Esophagus squamous epithelium (tissue), 5 donors: ENCODE results near the gene LIPC. TPM values are rescaled to one million over a fixed set of nuclear protein-coding genes. Genes with fewer than 3 reads are reported as not detected.

Source experiments
- DNase-seq: peaks from one replicate; lab custom pipeline; 2025; lab: John Stamatoyannopoulos, UW
- H3K27ac ChIP-seq, 4 donors: fragments of 200-600 bp; sonication (generic); one replicate each; pipeline ENCODE4 v1.5.1; 2016 to 2019; ENCODE audit warnings: mild to moderate bottlenecking in 1 of 4
- H3K27me3 ChIP-seq, 4 donors: fragments of 200-600 bp; sonication (generic); 1 replicate in 3 of 4; 2 replicates in 1 of 4; pipeline versions ENCODE4 v1.5.1 to v1.6.0; 2017 to 2021; ENCODE audit warnings: antibody characterized with exemption in 1 of 4
- H3K36me3 ChIP-seq, 3 donors: fragments of 200-600 bp; sonication (generic); one replicate each; pipeline ENCODE4 v1.5.1; 2016 to 2019
- H3K4me1 ChIP-seq, 3 donors: fragments of 200-600 bp; sonication (generic); one replicate each; pipeline ENCODE4 v1.5.1; 2017 to 2019
- H3K4me3 ChIP-seq, 4 donors: fragments of 200-600 bp; sonication (generic); 1 replicate in 3 of 4; 2 replicates in 1 of 4; pipeline ENCODE4 v1.5.1; 2016 to 2019; ENCODE audit warnings: mild to moderate bottlenecking in 2 of 4, moderate library complexity in 1 of 4
- H3K9me3 ChIP-seq, 3 donors: fragments of 200-600 bp; sonication (generic); one replicate each; pipeline ENCODE4 v1.5.1; 2016 to 2019
- POLR2A ChIP-seq, 4 donors: fragments of 450-650 bp; IDR thresholded peaks; one replicate each; pipeline ENCODE4 v1.6.1; 2017; ENCODE audit warnings: antibody characterized with exemption in 4 of 4, mild to moderate bottlenecking in 4 of 4, moderate library complexity in 3 of 4
- WGBS, 2 donors: methylation state at CpG; one replicate each; pipeline ENCODE4 v1.1.5; 2018; 5-methylcytosine and 5-hydroxymethylcytosine counted together
- intact Hi-C: fragments of 100-400 bp; cut with DNase I; formaldehyde crosslinking; loops from one replicate; pipeline ENCODE4 v1.15.0; 2022
- total RNA-seq, 4 donors: library from RNA; depleted of rRNA; stranded (reverse); fragments of >200 nt; gene quantifications; one replicate each; pipeline ENCODE4 v1.1.0, GENCODE V29; 2016
- TF ChIP-seq, protein P1 (sequence below), 6 experiments: fragments of 450-650 bp in 4 of 6; fragments of 200-600 bp in 2 of 6; sonication (generic) in 2 of 6; IDR thresholded peaks; one replicate each; pipeline ENCODE4 v1.5.1; 2016 to 2019; ENCODE audit warnings: antibody characterized with exemption in 6 of 6, mild to moderate bottlenecking in 4 of 6, moderate library complexity in 4 of 6
- donor health status: DM: yes; HTN: yes; CAD: no.

Gene LIPC
- total RNA-seq, 4 donors from 2014 or later, result 0.27 to 1.1 (median 0.38) TPM; not detected in 1

DNA sequence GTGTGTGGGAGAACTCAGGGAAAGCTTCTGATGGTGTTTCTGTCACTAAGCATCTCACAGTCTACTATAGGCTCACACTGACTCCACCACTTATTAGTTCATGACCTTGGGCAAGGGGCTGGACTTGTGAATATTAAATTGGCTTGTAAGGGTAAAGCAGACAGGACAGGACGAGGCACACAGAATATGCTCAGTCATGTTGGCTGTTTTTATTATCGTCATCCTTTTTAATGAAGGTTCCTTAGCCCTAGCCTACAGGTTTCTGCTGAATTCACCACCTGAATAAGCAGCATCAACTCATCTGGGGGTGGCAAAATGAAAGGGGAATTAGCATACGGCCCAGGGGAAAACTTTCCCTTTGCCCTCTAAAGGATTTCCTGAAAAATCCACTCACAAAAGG is 39.6 kb upstream of the LIPC start:
- TF ChIP-seq, protein P1, sequence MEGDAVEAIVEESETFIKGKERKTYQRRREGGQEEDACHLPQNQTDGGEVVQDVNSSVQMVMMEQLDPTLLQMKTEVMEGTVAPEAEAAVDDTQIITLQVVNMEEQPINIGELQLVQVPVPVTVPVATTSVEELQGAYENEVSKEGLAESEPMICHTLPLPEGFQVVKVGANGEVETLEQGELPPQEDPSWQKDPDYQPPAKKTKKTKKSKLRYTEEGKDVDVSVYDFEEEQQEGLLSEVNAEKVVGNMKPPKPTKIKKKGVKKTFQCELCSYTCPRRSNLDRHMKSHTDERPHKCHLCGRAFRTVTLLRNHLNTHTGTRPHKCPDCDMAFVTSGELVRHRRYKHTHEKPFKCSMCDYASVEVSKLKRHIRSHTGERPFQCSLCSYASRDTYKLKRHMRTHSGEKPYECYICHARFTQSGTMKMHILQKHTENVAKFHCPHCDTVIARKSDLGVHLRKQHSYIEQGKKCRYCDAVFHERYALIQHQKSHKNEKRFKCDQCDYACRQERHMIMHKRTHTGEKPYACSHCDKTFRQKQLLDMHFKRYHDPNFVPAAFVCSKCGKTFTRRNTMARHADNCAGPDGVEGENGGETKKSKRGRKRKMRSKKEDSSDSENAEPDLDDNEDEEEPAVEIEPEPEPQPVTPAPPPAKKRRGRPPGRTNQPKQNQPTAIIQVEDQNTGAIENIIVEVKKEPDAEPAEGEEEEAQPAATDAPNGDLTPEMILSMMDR (IDR thresholded peaks at IDR 0.05), result no peak
- no peak for TF ChIP-seq POLR2A (IDR thresholded peaks at IDR 0.05)
- 21 to 49% methylated on average over 3 of the region's 3 CpGs for WGBS, 2 donors
- Histone ChIP-seq H3K4me1 (peaks cover 0 to 39% (median 23%) of the 10 kb centered on the region in 3 donors), H3K9me3 (no peaks in the 10 kb centered on the region), H3K27me3 (no peaks in the 10 kb centered on the region), H3K27ac (peak overlapping the region in 3 of 4 donors; percentile 21 to 54 (median 32)), H3K36me3 (no peaks in the 10 kb centered on the region), H3K4me3 (no peak overlapping the region)
- no peak for DNase-seq
- intact Hi-C loops, result no loop called here

DNA sequence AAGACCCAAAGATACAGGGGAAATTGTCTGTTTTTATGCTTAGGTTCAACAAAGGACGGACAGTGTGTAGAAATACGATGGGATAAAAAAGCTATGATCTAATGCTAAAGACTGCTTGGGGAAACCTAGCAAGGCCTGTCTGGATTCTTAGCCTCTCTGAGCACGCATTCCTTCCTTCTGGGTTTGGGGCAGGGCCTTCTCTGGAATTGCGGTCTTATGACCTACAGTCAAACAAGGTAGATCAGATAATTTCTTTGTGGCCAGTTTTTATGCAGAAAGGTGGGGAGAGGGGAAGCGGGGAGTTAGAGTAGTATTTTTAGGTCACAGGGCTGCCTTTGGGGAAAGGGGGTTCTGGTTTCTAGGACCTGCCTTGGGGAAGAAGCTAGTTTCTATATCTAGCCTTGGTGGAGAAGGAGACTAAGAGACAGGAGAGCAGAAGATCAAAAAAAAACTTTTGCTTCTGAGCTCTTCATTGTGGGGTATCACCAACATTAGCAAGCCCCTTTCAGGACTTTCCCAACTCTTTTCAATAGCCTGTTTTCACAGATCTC is 39.1 kb upstream of the LIPC start:
- Histone ChIP-seq H3K27ac (peak overlapping the region in 3 of 4 donors; percentile 21 to 54 (median 32)), H3K9me3 (no peaks in the 10 kb centered on the region), H3K27me3 (no peaks in the 10 kb centered on the region), H3K4me1 (peaks cover 0 to 45% (median 29%) of the 10 kb centered on the region in 3 donors), H3K4me3 (no peak overlapping the region), H3K36me3 (no peaks in the 10 kb centered on the region)
- DNase-seq, result no peak
- no peak for TF ChIP-seq POLR2A (IDR thresholded peaks at IDR 0.05)
- TF ChIP-seq, protein P1 (IDR thresholded peaks at IDR 0.05), result no peak
- 63 to 64% methylated on average over 5 of the region's 5 CpGs for WGBS, 2 donors
- intact Hi-C loops, result no loop called here

DNA sequence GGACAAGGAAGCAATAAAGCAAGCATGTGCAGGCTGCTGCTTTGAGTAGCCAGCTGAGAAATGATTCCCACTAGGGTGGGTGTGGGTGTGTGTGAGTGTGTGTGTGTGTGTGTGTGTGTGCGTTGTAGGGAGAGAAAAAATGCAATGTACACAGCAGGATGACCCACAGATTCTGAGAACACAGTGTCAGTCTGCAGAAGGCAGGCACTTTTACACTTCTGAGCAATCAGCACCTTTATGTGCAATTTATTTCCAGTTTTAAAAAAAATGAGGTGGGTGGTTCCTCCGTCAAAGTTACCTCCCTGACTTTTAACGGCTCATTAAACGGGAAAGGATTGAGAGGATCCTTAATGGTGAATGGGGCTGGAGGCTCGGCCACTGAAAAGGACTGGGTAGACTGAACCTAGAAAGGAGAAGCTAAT is 38.5 kb upstream of the LIPC start:
- intact Hi-C loops, result no loop called here
- Histone ChIP-seq H3K27me3 (no peaks in the 10 kb centered on the region), H3K27ac (peak overlapping the region in 1 of 4 donors; percentile 54), H3K9me3 (no peaks in the 10 kb centered on the region), H3K4me1 (peaks cover 0 to 50% (median 30%) of the 10 kb centered on the region in 3 donors), H3K4me3 (no peak overlapping the region), H3K36me3 (no peaks in the 10 kb centered on the region)
- no peak for DNase-seq
- WGBS, 2 donors, result 40 to 41% methylated on average over 5 of the region's 5 CpGs
- no peak for TF ChIP-seq POLR2A (IDR thresholded peaks at IDR 0.05)
- TF ChIP-seq, protein P1 (IDR thresholded peaks at IDR 0.05), result no peak

DNA sequence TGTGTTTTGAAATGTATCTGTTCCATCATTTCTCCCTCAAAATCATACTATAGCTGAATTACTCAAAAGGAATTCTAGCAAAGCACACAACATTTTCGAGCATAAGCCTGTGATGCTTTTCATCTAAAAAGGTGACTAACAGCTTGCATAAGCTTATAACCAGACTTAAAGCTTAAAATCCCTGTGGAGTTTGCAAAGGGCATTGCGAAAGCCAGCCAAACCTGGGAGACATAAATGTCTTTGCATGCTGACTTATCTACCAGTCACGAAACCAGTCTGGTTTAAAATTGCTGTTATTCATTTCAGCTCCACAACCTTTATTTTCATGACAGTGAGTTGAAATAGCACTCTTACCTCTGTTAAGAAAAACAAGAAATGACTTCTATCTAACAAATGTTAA is 35.6 kb upstream of the LIPC start:
- no peaks in the 10 kb centered on the region for H3K36me3 ChIP-seq
- no peak for TF ChIP-seq POLR2A (IDR thresholded peaks at IDR 0.05)
- TF ChIP-seq, protein P1 (IDR thresholded peaks at IDR 0.05), result no peak
- H3K27ac ChIP-seq, result peak overlapping the region; percentile 19 to 69 (median 36)
- H3K4me3 ChIP-seq, result no peak overlapping the region
- 29 to 46% methylated on average over 3 of the region's 3 CpGs for WGBS, 2 donors
- H3K4me1 ChIP-seq, result peaks cover 0 to 54% (median 30%) of the 10 kb centered on the region in 3 donors
- intact Hi-C loops, result no loop called here
- no peaks in the 10 kb centered on the region for H3K27me3 ChIP-seq
- H3K9me3 ChIP-seq, result no peaks in the 10 kb centered on the region
- DNase-seq, result no peak

DNA sequence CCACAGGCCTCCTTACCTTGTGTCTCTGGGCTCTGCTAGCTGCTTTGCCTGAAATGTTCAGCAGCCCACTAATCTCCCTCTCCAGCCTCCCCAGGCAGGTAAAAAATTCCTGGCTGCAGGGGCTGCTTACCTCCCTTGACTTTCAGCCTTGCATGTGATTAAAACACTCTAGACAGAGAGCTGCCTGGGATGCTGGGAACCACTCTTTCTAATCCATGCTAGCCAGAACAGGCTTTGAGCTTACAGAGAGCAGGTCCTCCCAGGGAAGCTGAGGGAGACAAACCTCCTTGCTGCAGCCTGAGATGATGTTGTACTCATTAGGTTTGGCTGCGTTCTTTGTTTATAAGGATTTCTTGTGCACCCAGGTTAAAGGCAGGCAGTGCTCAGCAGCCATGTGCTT is 33.7 kb upstream of the LIPC start:
- Histone ChIP-seq H3K27ac (no peak overlapping the region), H3K4me3 (no peak overlapping the region), H3K4me1 (peaks cover 0 to 52% (median 30%) of the 10 kb centered on the region in 3 donors), H3K9me3 (no peaks in the 10 kb centered on the region), H3K27me3 (no peaks in the 10 kb centered on the region), H3K36me3 (no peaks in the 10 kb centered on the region)
- TF ChIP-seq, protein P1 (IDR thresholded peaks at IDR 0.05), result no peak
- no peak for TF ChIP-seq POLR2A (IDR thresholded peaks at IDR 0.05)
- intact Hi-C loops, result no loop called here
- WGBS, 2 donors, result 0 to 33% methylated on average over 1 of the region's 1 CpG
- DNase-seq, result no peak
